ENCODE data around the gene COL21A1. TPM values are rescaled to one million over a fixed set of nuclear protein-coding genes. Genes with fewer than 3 reads are reported as not detected.

The COL21A1 gene
- total RNA-seq, 1 experiment from 2014 or later: 1.8 TPM

GRCh38 chr6:56026455-56027180 is 220.8 kb downstream of the COL21A1 start:
- no peak overlapping the region for H3K4me3 Mint-ChIP-seq
- no peak overlapping the region for H3K4me2 ChIP-seq (ENCODE audit: insufficient read depth, insufficient read length, low read length)
- H2BK20ac ChIP-seq (ENCODE audit: low read depth, low read length, poor library complexity, severe bottlenecking): no peak overlapping the region

More at GRCh38 chr6:56026455-56027180, 220.8 kb downstream of the COL21A1 start:
- H2BK120ac ChIP-seq (ENCODE audit: low read depth, low read length, poor library complexity, severe bottlenecking): no peak overlapping the region
- no CpG with 5 or more reads among the region's 2 CpGs for WGBS (ENCODE audit: extremely low coverage, insufficient read length, low lambda C conversion rate)
- no peak overlapping the region for H3K14ac ChIP-seq (ENCODE audit: insufficient read depth, low read length)
- no peaks in the 10 kb centered on the region for H3K27me3 ChIP-seq (ENCODE audit: insufficient read depth, low read length)
- H3K27ac ChIP-seq (ENCODE audit: insufficient read length, low read depth, low read length): no peak overlapping the region
- no peak overlapping the region for H3K9ac ChIP-seq (ENCODE audit: extremely low read depth, insufficient read length, low read length)
- H3K79me2 ChIP-seq (ENCODE audit: insufficient read depth, low read length): no peaks in the 10 kb centered on the region
- no peak overlapping the region for H3K23ac ChIP-seq (ENCODE audit: insufficient read length, low read depth, low read length)
- H3K27me3 Mint-ChIP-seq (ENCODE audit: low read depth): no peaks in the 10 kb centered on the region
- H4K8ac ChIP-seq (replicated peaks; ENCODE audit: insufficient read length, low read depth, low read length): no peak overlapping the region
- no peak overlapping the region for H3K56ac ChIP-seq (ENCODE audit: insufficient read length, low read depth, low read length)
- H3K23me2 ChIP-seq (ENCODE audit: insufficient read length, low read depth, low read length, poor library complexity, severe bottlenecking): no peaks in the 10 kb centered on the region
- H2BK5ac ChIP-seq (ENCODE audit: insufficient read length, low read length): no peak overlapping the region
- no peak overlapping the region for H2BK12ac ChIP-seq (ENCODE audit: insufficient read length, low read depth, low read length)
- no peaks in the 10 kb centered on the region for H3K9me3 ChIP-seq (ENCODE audit: control insufficient read depth, low read depth, low read length)
- no peak overlapping the region for H4K91ac ChIP-seq (ENCODE audit: insufficient read length, low read depth, low read length)
- no peaks in the 10 kb centered on the region; a peak in 1 of 5 replicates for H3K9me3 Mint-ChIP-seq
- no peaks in the 10 kb centered on the region; the same call in 1 of the 2 replicates for H3K4me1 ChIP-seq (ENCODE audit: insufficient read depth, low read length)
- peaks cover 9 to 17% of the 10 kb centered on the region in 2 experiments for H3K4me1 Mint-ChIP-seq
- no peak overlapping the region for H3K27ac Mint-ChIP-seq
- H3K36me3 Mint-ChIP-seq (ENCODE audit: insufficient read depth in 1 of 3, low read depth in 3 of 3): no peaks in the 10 kb centered on the region
- H3K79me1 ChIP-seq (ENCODE audit: insufficient read depth, low read depth, low read length, poor library complexity, severe bottlenecking): no peaks in the 10 kb centered on the region
- H2AK5ac ChIP-seq (ENCODE audit: insufficient read length, low read length): no peak overlapping the region
- no peak overlapping the region for H2AFZ ChIP-seq (ENCODE audit: low read length)
- H2BK15ac ChIP-seq (ENCODE audit: low read depth, low read length): no peak overlapping the region
- H4K20me1 ChIP-seq (ENCODE audit: control insufficient read depth, insufficient read depth, insufficient read length): no peaks in the 10 kb centered on the region
- H4K5ac ChIP-seq (ENCODE audit: insufficient read length, low read depth, low read length): no peak overlapping the region
- no peak for TF ChIP-seq CTCF (conservative IDR thresholded peaks at IDR 0.05)
- H3K18ac ChIP-seq (ENCODE audit: insufficient read length, low read depth, low read length): no peak overlapping the region
- DNase-seq: no peak
- no peak overlapping the region for H3K4ac ChIP-seq (ENCODE audit: low read depth, low read length)
- no peak overlapping the region for H3T11ph ChIP-seq (ENCODE audit: low read length)
